ENCODE results near the gene SLC22A23. TPM values are rescaled to one million over a fixed set of nuclear protein-coding genes. Genes with fewer than 3 reads are reported as not detected.

Gene SLC22A23
- total RNA-seq, 3 donors from 2014 or later = 61.5 to 160 (median 74.7) TPM

DNA sequence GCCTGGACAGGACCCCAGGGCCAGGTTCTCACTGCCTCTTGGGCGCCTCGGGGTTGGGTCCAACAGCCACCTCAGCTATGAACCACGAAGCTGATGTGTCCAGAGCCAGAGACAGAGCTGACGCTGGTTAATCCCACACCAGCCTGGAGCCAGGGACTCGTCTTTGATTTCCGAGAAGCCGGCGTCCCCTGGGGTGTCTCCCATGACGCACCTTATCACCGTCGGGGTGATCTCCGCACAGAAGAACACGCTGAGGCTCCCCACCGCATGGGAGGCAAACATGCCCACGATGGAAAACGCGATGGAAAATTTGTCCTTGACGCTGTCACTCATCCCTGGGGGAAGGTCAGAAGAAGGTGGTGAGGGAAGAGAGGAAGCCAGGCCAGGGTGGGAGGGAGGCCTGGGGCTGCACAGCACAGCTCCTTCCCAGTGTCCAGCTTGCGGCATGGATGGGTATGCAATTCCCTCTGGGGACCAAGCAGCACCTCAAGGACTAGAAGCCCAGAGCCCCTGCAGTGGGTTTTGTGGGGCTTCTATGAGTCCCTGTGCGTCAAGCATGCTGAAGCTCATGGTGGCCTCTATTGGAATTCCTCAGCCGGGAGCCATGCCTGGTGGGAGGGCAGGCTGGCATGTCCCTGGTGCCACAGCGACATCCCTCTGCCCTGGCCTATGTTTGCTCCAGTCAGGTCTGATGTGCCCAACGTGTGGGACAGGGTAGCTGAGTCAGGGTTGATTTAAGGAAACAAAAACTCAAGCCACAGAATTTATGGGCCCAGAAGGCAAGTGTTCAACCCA lies 173.0 kb downstream of the SLC22A23 start:
- ATAC-seq (no peak), DNase-seq (peak in 1 of 3 donors; percentile 24)
- Histone ChIP-seq H3K4me3 (no peak overlapping the region), H3K4me1 (ENCODE audit: low read depth) (no peaks in the 10 kb centered on the region), H3K36me3 (ENCODE audit: low read depth) (peaks cover 4% of the 10 kb centered on the region), H3K9me3 (no peaks in the 10 kb centered on the region)
- intact Hi-C loops (cut with DNase I, micrococcal nuclease) = no loop called here
- no peak for TF ChIP-seq CTCF (IDR thresholded peaks at IDR 0.05)

DNA sequence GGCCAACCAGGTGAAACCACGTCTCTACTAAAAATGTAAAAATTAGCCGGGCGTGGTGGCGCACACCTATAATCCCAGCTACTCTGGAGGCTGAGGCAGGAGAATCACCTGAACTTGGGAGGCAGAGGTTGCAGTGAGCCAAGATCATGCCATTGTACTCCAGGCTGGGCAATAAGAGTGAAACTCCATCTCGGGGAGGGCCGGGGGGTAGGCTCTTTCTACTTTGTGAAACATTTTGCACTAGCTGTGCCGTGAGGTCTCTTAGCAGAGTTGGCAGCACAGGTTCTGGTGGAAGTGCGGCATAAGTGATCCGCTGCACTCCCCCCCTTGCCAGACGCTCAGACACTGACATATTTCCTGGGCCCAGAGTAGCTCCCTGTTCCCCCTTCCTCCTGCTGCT lies 173.6 kb downstream of the SLC22A23 start:
- Histone ChIP-seq H3K9me3 (no peaks in the 10 kb centered on the region), H3K4me1 (ENCODE audit: low read depth) (no peaks in the 10 kb centered on the region), H3K36me3 (ENCODE audit: low read depth) (peaks cover 4% of the 10 kb centered on the region), H3K4me3 (no peak overlapping the region)
- TF ChIP-seq CTCF (IDR thresholded peaks at IDR 0.05) = no peak
- ATAC-seq (no peak), DNase-seq (no peak)
- intact Hi-C loops (cut with DNase I, micrococcal nuclease) = no loop called here

GRCh38 chr6:3282476-3283236 lies 174.2 kb downstream of the SLC22A23 start:
- no peak for TF ChIP-seq CTCF (IDR thresholded peaks at IDR 0.05)
- H3K4me1 ChIP-seq (ENCODE audit: low read depth) = no peaks in the 10 kb centered on the region
- DNase-seq (no peak), ATAC-seq (no peak)
- H3K9me3 ChIP-seq = no peaks in the 10 kb centered on the region
- intact Hi-C loops (cut with DNase I, micrococcal nuclease) = no loop called here
- peaks cover 4% of the 10 kb centered on the region for H3K36me3 ChIP-seq (ENCODE audit: low read depth)
- H3K4me3 ChIP-seq = no peak overlapping the region

- TF ChIP-seq CTCF (IDR thresholded peaks at IDR 0.05) = no peak
- no peaks in the 10 kb centered on the region for H3K4me1 ChIP-seq (ENCODE audit: low read depth)
- DNase-seq = no peak
- intact Hi-C loops (cut with DNase I, micrococcal nuclease) = no loop called here
- no peak for ATAC-seq
- no peak overlapping the region for H3K4me3 ChIP-seq
- no peaks in the 10 kb centered on the region for H3K9me3 ChIP-seq
- H3K36me3 ChIP-seq (ENCODE audit: low read depth) = peaks cover 4% of the 10 kb centered on the region
Measured at GRCh38 chr6:3281631-3282475, 175.0 kb downstream of the SLC22A23 start.

- DNase-seq (no peak), ATAC-seq (no peak)
- no peaks in the 10 kb centered on the region for H3K4me1 ChIP-seq (ENCODE audit: low read depth)
- intact Hi-C loops (cut with DNase I, micrococcal nuclease) = no loop called here
- H3K9me3 ChIP-seq = no peaks in the 10 kb centered on the region
- TF ChIP-seq CTCF (IDR thresholded peaks at IDR 0.05) = no peak
- peaks cover 4% of the 10 kb centered on the region for H3K36me3 ChIP-seq (ENCODE audit: low read depth)
- no peak overlapping the region for H3K4me3 ChIP-seq
Measured at GRCh38 chr6:3280866-3281465, 175.9 kb downstream of the SLC22A23 start.

All from mucosa of descending colon (tissue), 3 donors.